ENCODE data around the gene SYNM.

Gene SYNM

DNA sequence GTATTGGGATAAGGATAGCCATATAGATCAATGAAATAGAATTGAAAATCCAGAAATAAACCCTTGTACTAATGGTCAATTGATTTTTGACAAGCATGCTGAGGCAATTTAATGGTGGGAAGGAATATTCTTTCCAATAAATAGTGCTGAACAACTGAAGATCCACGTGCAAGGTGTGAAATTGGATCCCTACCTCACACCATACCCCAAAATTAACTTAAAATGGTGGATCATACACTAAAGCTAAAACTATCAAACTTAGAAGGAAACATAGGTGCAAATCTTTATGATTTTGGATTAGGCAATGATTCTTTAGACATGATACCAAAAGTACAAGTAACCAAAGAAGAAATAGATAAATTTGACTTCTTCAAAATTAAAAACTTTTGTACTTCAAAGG, 22.1 kb upstream of the SYNM start:
- DNase-seq: no peak
- peaks cover 5% of the 10 kb centered on the region for H3K9me3 ChIP-seq (ENCODE audit: severe bottlenecking)
- H3K4me3 ChIP-seq (ENCODE audit: low read depth, low read length): no peak overlapping the region
- no peaks in the 10 kb centered on the region for H3K36me3 ChIP-seq
- no peaks in the 10 kb centered on the region for H3K27me3 ChIP-seq (ENCODE audit: insufficient read depth, low read depth, severe bottlenecking)
- TF ChIP-seq, protein P1, sequence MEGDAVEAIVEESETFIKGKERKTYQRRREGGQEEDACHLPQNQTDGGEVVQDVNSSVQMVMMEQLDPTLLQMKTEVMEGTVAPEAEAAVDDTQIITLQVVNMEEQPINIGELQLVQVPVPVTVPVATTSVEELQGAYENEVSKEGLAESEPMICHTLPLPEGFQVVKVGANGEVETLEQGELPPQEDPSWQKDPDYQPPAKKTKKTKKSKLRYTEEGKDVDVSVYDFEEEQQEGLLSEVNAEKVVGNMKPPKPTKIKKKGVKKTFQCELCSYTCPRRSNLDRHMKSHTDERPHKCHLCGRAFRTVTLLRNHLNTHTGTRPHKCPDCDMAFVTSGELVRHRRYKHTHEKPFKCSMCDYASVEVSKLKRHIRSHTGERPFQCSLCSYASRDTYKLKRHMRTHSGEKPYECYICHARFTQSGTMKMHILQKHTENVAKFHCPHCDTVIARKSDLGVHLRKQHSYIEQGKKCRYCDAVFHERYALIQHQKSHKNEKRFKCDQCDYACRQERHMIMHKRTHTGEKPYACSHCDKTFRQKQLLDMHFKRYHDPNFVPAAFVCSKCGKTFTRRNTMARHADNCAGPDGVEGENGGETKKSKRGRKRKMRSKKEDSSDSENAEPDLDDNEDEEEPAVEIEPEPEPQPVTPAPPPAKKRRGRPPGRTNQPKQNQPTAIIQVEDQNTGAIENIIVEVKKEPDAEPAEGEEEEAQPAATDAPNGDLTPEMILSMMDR (IDR thresholded peaks at IDR 0.05; ENCODE audit: low read depth, low read length): no peak
- no peak overlapping the region for H3K27ac ChIP-seq

DNA sequence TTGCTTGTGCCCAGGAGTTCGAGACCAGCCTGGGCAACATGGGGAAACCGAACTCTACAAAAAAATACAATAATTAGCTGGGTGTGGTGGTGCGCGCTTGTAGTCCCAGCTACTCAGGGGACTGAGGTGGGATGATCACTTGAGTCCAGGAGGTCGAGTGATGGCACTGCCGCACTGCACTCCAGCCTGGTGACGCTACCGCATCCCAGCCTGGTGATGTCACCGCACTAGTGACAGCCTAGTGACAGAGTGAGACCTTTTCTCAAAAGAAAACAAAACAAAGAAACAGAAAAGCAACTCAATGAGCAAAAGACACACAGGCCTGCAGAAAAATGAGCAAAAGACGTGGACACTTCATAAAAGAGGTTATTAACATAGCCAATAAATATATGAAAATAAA, 19.9 kb upstream of the SYNM start:
- Histone ChIP-seq H3K36me3 (no peaks in the 10 kb centered on the region), H3K9me3 (ENCODE audit: severe bottlenecking) (peaks cover 5% of the 10 kb centered on the region), H3K4me3 (ENCODE audit: low read depth, low read length) (no peak overlapping the region), H3K27me3 (ENCODE audit: insufficient read depth, low read depth, severe bottlenecking) (no peaks in the 10 kb centered on the region), H3K27ac (no peak overlapping the region)
- TF ChIP-seq, protein P1 (IDR thresholded peaks at IDR 0.05; ENCODE audit: low read depth, low read length): no peak
- DNase-seq: no peak

DNA sequence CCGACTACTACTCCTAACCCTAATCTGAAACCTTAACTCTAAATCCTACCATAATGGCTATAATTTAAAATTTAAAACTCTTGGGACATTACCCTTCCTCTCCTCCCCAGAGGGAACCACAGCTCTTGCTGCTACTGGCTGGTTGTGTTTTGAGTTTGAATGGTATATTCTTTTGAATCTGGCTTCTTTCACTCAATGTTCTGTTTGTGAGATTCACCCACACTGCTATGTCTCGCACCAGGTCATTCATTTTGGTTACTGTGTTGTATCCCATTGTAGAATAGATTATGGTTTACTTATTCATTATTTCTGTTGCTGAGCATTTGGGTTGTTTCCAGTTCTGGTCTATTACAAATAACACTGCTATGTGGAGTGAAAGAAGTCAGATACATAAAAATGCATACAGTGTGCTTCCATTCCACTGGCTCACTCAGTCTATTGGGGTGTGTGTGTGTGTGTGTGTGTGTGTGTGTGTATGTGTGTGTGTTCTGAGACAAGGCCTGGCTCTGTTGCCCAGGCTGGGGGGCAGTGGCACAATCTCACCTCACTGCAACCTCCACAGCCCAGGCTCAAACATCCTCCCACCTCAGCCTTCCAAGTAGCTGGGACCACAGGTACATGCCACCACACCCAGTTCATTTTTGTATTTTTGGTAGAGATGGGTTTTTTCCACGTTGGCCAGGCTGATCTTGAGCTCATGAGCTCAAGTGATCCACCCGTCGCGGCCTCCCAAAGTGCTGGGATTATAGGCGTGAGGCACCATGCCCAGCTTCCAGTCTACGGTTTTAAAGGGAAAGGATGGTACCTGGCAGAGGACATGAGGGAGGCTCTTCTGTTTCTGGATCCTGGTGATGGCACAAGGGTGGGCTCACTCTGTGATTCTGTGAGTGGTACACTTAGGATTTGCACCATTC, 19.2 kb upstream of the SYNM start:
- TF ChIP-seq, protein P1 (IDR thresholded peaks at IDR 0.05; ENCODE audit: low read depth, low read length): no peak
- no peak for DNase-seq

DNA sequence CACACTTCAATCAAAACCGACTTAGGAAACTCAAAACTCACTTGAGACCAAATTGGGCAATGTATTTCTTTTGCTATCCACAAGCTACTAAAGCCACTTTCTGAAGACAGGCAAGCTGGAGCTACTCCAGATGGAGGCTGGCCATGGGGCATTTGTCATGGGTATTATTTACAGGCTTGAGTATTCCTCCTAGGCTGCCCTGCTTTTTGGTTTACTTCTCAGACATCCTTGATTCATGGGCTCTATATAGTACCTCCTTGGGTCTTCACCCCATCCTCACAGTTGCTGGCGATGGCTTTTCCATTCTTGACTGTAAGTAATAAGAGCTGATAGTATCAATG, 18.6 kb upstream of the SYNM start:
- DNase-seq: no peak
- TF ChIP-seq, protein P1 (IDR thresholded peaks at IDR 0.05; ENCODE audit: low read depth, low read length): no peak

More for the DNA sequence above, 19.2 kb upstream of the SYNM start:
- Histone ChIP-seq H3K27me3 (ENCODE audit: insufficient read depth, low read depth, severe bottlenecking) (no peaks in the 10 kb centered on the region), H3K9me3 (ENCODE audit: severe bottlenecking) (peaks cover 5% of the 10 kb centered on the region), H3K4me3 (ENCODE audit: low read depth, low read length) (no peak overlapping the region), H3K36me3 (no peaks in the 10 kb centered on the region), H3K27ac (no peak overlapping the region)

DNA sequence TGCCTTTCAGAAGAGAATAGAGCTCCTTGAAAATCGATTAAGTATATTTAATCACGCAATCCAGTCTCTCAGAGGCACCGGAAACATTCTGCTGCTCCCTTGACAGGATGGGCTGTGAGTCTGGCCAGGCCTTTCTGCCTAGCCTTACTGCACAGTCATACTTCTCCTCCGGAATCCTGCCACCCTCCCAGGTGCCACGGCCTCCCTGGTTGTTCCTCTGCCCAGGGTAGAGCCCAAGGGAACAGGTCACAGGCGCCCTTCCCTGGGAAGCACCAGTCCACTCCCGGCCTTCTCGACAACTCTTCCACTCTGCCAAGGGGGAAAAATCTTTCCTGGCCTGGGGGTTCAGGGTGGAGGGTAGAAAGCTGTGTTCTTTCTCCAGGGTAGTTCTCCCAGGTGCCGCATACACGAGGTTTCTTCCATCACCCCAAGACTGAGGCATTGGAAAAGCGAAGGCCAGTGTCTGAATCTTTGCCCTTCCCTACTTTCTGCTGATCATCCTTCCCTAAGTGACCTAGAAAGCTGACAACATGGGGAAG, 17.4 kb upstream of the SYNM start:
- Histone ChIP-seq H3K27ac (no peak overlapping the region), H3K9me3 (ENCODE audit: severe bottlenecking) (peaks cover 4% of the 10 kb centered on the region), H3K4me3 (ENCODE audit: low read depth, low read length) (no peak overlapping the region), H3K27me3 (ENCODE audit: insufficient read depth, low read depth, severe bottlenecking) (no peaks in the 10 kb centered on the region), H3K36me3 (no peaks in the 10 kb centered on the region)
- TF ChIP-seq, protein P1 (IDR thresholded peaks at IDR 0.05; ENCODE audit: low read depth, low read length): no peak
- no peak for DNase-seq

More for the DNA sequence above, 18.6 kb upstream of the SYNM start:
- Histone ChIP-seq H3K27me3 (ENCODE audit: insufficient read depth, low read depth, severe bottlenecking) (no peaks in the 10 kb centered on the region), H3K36me3 (no peaks in the 10 kb centered on the region), H3K9me3 (ENCODE audit: severe bottlenecking) (peaks cover 5% of the 10 kb centered on the region), H3K4me3 (ENCODE audit: low read depth, low read length) (no peak overlapping the region), H3K27ac (no peak overlapping the region)

All from WERI-Rb-1 (cell line).